ENCODE results near the gene TMEM200B. TPM values are rescaled to one million over a fixed set of nuclear protein-coding genes. Genes with fewer than 3 reads are reported as not detected.

TMEM200B gene
- 0.26 and 0.33 TPM in 2 replicates for total RNA-seq

DNA sequence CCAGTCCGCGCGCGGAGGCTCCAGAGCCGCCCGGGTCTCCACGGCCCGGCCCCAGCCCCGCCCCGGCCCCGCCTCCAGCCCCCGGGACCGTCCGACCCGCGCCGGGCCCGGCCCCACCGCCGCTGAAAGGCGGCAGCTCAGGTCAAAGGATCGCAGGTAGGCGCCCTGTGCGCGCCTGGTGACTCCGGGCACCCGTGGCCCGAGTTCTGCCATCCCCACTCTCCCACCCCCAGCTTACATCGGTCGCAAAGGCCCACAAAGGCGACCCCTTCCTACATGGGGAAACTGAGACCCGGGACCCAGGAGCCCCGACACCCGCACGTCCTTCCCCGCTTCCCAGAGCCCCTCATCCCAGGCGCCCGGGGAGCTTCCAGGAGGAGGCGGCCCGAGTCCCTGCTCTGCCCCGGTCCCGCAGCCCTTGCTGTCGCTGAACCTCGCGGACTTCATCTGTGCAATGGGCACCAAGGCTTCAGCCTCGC, at the start of gene TMEM200B:
Gene TMEM200B, minus strand, starts transcription at position 17 of the 479 bp plus-strand sequence. CDS start 2,075 bp downstream, outside the sequence.

Other genes with a start within 250 kb of the TMEM200B start
- 29.6 and 32.5 TPM in 2 replicates for gene EPB41, start 209.3 kb downstream of the TMEM200B start, total RNA-seq
- 33.3 and 38.1 TPM in 2 replicates for gene SRSF4, start 58.0 kb upstream of the TMEM200B start, total RNA-seq
- gene MECR, start 107.0 kb upstream of the TMEM200B start, total RNA-seq = 9.5 and 15.2 TPM in 2 replicates
- 1.2 and 2.5 TPM in 2 replicates for gene PTPRU, start 112.6 kb upstream of the TMEM200B start, total RNA-seq

Data from dermis lymphatic vessel endothelial cell (primary cell).